ENCODE data around the gene WRNIP1.
"Not testable (repeated sequence)": the region's sequence is repeated elsewhere in the genome, so short reads cannot be mapped to it uniquely, and the experiment has no call there.

Gene WRNIP1

GRCh38 chr6:2758980-2759379, 6.2 kb upstream of the WRNIP1 start:
- in situ Hi-C loops (cut with MboI; ENCODE audit: low pct_unique_long_range_greater_than_20kb, low sequenced_read_pairs, unreplicated experiment) = no loop called here
- TF ChIP-seq, protein P1, sequence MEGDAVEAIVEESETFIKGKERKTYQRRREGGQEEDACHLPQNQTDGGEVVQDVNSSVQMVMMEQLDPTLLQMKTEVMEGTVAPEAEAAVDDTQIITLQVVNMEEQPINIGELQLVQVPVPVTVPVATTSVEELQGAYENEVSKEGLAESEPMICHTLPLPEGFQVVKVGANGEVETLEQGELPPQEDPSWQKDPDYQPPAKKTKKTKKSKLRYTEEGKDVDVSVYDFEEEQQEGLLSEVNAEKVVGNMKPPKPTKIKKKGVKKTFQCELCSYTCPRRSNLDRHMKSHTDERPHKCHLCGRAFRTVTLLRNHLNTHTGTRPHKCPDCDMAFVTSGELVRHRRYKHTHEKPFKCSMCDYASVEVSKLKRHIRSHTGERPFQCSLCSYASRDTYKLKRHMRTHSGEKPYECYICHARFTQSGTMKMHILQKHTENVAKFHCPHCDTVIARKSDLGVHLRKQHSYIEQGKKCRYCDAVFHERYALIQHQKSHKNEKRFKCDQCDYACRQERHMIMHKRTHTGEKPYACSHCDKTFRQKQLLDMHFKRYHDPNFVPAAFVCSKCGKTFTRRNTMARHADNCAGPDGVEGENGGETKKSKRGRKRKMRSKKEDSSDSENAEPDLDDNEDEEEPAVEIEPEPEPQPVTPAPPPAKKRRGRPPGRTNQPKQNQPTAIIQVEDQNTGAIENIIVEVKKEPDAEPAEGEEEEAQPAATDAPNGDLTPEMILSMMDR (IDR thresholded peaks at IDR 0.05; ENCODE audit: extremely low read depth, insufficient read depth, missing control alignments) = no peak
- DNase-seq (ENCODE audit: low spot score) = no peak

GRCh38 chr6:2760882-2761842, 4.0 kb upstream of the WRNIP1 start:
- DNase-seq (ENCODE audit: low spot score) = no peak
- TF ChIP-seq, protein P1 (IDR thresholded peaks at IDR 0.05; ENCODE audit: extremely low read depth, insufficient read depth, missing control alignments) = peak; percentile 46
- in situ Hi-C loops (cut with MboI; ENCODE audit: low pct_unique_long_range_greater_than_20kb, low sequenced_read_pairs, unreplicated experiment) = no loop called here

DNA sequence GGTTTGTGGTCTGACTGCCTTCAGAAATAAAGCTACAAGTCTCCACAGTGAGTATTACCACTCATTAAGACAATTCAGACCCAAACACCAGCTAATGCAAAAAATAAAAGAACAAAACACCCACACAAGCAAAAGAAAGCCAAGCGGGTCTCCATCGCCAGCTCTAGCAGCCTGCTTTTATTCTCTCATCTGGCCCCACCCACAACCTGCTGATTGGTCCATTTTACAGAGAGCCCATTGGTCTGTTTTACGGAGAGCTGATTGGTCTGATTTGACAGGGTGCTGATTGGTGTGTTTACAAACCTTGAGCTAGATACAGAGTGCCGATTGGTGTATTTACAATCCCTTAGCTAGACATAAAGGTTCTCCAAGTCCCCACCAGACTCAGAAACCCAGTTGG, 2.3 kb upstream of the WRNIP1 start:
- DNase-seq (ENCODE audit: low spot score); in situ Hi-C loops (cut with MboI; ENCODE audit: low pct_unique_long_range_greater_than_20kb, low sequenced_read_pairs, unreplicated experiment): not testable (repeated sequence)

DNA sequence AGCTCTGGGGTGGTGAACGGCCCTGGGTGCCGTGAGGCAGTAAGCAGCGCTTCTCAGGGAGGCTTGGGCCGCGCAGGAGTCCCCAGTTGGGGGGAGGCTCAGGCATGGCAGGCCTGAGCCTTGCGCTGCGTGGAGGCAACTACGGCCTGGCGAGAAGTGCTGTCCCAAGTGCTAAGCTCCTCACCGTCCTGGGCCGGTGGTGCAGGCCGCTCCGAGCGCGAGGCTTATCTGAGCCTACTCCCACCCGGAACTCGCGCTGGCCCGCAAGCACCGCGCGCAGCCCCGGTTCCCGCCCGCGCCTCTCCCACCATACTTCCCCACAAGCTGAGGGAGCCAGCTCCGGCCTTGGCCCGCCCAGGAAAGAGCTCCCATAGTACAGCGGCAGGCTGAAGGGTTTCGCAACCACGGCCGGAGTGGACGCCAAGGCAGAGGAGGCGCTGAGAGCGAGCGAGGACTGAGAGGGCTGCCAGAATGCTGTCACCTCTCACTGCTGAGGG, 1.8 kb upstream of the WRNIP1 start:
- in situ Hi-C loops (cut with MboI; ENCODE audit: low pct_unique_long_range_greater_than_20kb, low sequenced_read_pairs, unreplicated experiment) = no loop called here
- TF ChIP-seq, protein P1 (IDR thresholded peaks at IDR 0.05; ENCODE audit: extremely low read depth, insufficient read depth, missing control alignments) = no peak

GRCh38 chr6:2763876-2764540, 1.2 kb upstream of the WRNIP1 start:
- DNase-seq (ENCODE audit: low spot score) = no peak
- TF ChIP-seq, protein P1 (IDR thresholded peaks at IDR 0.05; ENCODE audit: extremely low read depth, insufficient read depth, missing control alignments) = no peak
- in situ Hi-C loops (cut with MboI; ENCODE audit: low pct_unique_long_range_greater_than_20kb, low sequenced_read_pairs, unreplicated experiment) = no loop called here

More for the DNA sequence above, 1.8 kb upstream of the WRNIP1 start:
- no peak for DNase-seq (ENCODE audit: low spot score)

- DNase-seq (ENCODE audit: low spot score) = peak; percentile 76
- TF ChIP-seq, protein P1 (IDR thresholded peaks at IDR 0.05; ENCODE audit: extremely low read depth, insufficient read depth, missing control alignments) = no peak
- in situ Hi-C loops (cut with MboI; ENCODE audit: low pct_unique_long_range_greater_than_20kb, low sequenced_read_pairs, unreplicated experiment) = no loop called here
Observed at GRCh38 chr6:2764610-2765165, 505 bp upstream of the WRNIP1 start.
